Measurements from ENCODE around the gene FOSL1.

DNA sequence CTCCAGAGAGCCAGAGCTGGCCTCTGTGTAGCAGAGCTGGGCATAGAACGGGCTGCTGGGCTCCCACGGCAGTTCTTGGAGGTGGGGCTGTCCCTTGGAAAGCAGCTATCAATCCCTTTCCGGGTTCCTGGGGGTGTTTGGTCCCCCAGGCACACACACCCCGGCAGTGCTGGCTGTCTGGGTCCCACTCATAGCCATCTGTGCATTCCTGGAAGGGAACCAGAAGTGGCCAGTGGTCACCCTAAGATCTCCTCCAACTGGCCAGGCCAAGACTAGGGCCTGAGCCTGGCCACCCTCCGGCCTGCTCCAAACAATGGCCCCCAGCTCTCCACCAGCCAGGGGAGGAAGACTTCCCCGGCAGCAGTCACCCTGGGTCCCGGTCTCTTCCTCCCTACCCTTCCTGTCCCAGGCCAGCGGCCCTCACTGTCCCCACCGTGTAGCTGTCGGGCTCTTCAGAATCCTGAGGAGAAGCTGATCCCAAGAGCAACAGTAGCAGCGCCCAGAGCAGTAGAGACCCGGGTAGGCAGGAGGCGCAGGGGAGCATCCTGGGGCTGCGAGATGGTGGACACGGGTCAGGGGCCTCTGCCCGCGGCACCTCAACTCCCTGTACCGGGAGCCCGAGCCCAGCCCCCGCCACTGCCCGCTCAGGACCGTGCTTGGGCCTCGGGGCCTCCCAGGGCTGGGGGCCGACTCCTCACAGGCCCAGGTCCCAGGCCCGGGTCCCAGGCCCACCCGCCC is 28.2 kb downstream of the FOSL1 start:
- TF ChIP-seq, protein P1, sequence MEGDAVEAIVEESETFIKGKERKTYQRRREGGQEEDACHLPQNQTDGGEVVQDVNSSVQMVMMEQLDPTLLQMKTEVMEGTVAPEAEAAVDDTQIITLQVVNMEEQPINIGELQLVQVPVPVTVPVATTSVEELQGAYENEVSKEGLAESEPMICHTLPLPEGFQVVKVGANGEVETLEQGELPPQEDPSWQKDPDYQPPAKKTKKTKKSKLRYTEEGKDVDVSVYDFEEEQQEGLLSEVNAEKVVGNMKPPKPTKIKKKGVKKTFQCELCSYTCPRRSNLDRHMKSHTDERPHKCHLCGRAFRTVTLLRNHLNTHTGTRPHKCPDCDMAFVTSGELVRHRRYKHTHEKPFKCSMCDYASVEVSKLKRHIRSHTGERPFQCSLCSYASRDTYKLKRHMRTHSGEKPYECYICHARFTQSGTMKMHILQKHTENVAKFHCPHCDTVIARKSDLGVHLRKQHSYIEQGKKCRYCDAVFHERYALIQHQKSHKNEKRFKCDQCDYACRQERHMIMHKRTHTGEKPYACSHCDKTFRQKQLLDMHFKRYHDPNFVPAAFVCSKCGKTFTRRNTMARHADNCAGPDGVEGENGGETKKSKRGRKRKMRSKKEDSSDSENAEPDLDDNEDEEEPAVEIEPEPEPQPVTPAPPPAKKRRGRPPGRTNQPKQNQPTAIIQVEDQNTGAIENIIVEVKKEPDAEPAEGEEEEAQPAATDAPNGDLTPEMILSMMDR (IDR thresholded peaks at IDR 0.05; ENCODE audit: insufficient read depth, low read depth, low read length), result no peak
- TF ChIP-seq EZH2 (IDR thresholded peaks at IDR 0.05; ENCODE audit: insufficient read depth, low read length), result no peak
